ENCODE results near the gene GSTA4. TPM values are rescaled to one million over a fixed set of nuclear protein-coding genes. Genes with fewer than 3 reads are reported as not detected.
A peak's percentile ranks its signal among the peaks of the same experiment; 100 is the strongest.

GSTA4 gene
- total and polyA plus RNA-seq, 2 of the 13 experiments (the other 11 are each of a cell fraction or from before 2014, with no cell fraction given): 34.1 to 53.6 TPM

DNA sequence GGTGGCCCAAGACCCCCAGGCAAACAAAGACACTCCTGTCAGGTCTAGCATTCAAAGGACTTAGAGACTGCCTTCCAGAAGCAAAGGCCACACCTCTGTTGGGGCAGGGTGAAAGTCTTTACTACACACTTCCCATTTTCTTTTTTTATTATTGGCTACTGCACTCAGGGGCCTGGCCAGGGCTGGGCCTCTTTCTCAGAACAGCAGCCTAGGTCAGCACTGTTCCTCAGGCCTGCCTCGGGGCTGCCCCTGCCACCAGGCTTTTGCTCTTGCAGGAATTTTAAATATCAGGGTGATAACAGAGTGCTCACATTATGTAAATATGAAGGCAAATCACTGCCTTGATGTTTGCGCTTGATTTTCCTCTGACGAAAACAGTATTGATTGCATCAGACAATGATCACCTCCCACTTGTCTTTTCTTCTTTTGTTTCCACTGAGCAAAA is 18.5 kb downstream of the GSTA4 start:
- no peak for DNase-seq (ENCODE audit: low spot score)
- Histone ChIP-seq H3K4me1 (ENCODE audit: insufficient read depth, low read length) (peaks cover 23% of the 10 kb centered on the region), H3K36me3 (replicated peaks in 1 of 2; ENCODE audit: control insufficient read depth in 1 of 2, insufficient read depth in 2 of 2, low read length in 2 of 2) (no peaks in the 10 kb centered on the region), H2AFZ (ENCODE audit: low read length) (no peak overlapping the region), H3K9me3 (ENCODE audit: low read length) (no peaks in the 10 kb centered on the region), H3K27ac (ENCODE audit: extremely low read length, insufficient read depth, low read length) (no peak overlapping the region), H3K79me2 (ENCODE audit: insufficient read depth, low read length) (no peaks in the 10 kb centered on the region), H4K20me1 (ENCODE audit: insufficient read depth, low read length) (no peaks in the 10 kb centered on the region), H3K4me2 (ENCODE audit: low read depth, low read length) (no peak overlapping the region), H3K27me3 (ENCODE audit: control insufficient read depth in 1 of 2, insufficient read depth in 2 of 2, low read length in 2 of 2) (no peaks in the 10 kb centered on the region), H3K9ac (ENCODE audit: insufficient read depth, low read depth, low read length) (no peak overlapping the region), H3K4me3 (replicated peaks in 1 of 3; ENCODE audit: insufficient read depth in 1 of 3, low read depth in 2 of 3, low read length in 3 of 3) (no peak overlapping the region)
- no peak for FAIRE-seq
- BruUV-seq (replicated peaks): no TSS peak
- peak; percentile 69 for ATAC-seq
- in situ Hi-C loops (cut with HindIII; ENCODE audit: extremely low pct_ligation_motif_present, low pct_unique_long_range_greater_than_20kb) (no loop called here), intact Hi-C loops (cut with micrococcal nuclease; ENCODE audit: unreplicated experiment) (no loop called here)
- CTCF ChIA-PET (ENCODE audit: low intra/inter-chr PET ratio, low total read pairs): no interaction called here
- 51% methylated on average over 3 of the region's 3 CpGs for WGBS (ENCODE audit: low lambda C conversion rate)
- POLR2A ChIA-PET: no interaction called here
- TF ChIP-seq ZFY (CRISPR knock-in tag; IDR thresholded peaks at IDR 0.05) (no peak), ZNF652 (CRISPR knock-in tag; IDR thresholded peaks at IDR 0.05; ENCODE audit: borderline replicate concordance, low read depth) (no peak), RFX1 (IDR thresholded peaks at IDR 0.05) (no peak), TARDBP (CRISPR knock-in tag; IDR thresholded peaks at IDR 0.05) (no peak), HDAC6 (IDR thresholded peaks at IDR 0.05; ENCODE audit: low read depth, low read length) (no peak), MED8 (CRISPR knock-in tag; IDR thresholded peaks at IDR 0.05; ENCODE audit: insufficient replicate concordance) (no peak), ZSCAN21 (CRISPR knock-in tag; IDR thresholded peaks at IDR 0.05; ENCODE audit: borderline replicate concordance) (no peak), DNMT1 (CRISPR knock-in tag; IDR thresholded peaks at IDR 0.05) (no peak), ZNF260 (CRISPR knock-in tag; IDR thresholded peaks at IDR 0.05; ENCODE audit: borderline replicate concordance, low read depth) (no peak), ZZZ3 (CRISPR knock-in tag; IDR thresholded peaks at IDR 0.05; ENCODE audit: borderline replicate concordance) (no peak), ZBTB7A (CRISPR knock-in tag; IDR thresholded peaks at IDR 0.05) (no peak), ZNF589 (CRISPR knock-in tag; conservative IDR thresholded peaks at IDR 0.05) (no peak), KDM5B (CRISPR knock-in tag; IDR thresholded peaks at IDR 0.05; ENCODE audit: borderline replicate concordance) (no peak)
- TF ChIP-seq, protein P1, sequence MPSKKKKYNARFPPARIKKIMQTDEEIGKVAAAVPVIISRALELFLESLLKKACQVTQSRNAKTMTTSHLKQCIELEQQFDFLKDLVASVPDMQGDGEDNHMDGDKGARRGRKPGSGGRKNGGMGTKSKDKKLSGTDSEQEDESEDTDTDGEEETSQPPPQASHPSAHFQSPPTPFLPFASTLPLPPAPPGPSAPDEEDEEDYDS (CRISPR knock-in tag; IDR thresholded peaks at IDR 0.05): no peak
- TF ChIP-seq, protein P2, sequence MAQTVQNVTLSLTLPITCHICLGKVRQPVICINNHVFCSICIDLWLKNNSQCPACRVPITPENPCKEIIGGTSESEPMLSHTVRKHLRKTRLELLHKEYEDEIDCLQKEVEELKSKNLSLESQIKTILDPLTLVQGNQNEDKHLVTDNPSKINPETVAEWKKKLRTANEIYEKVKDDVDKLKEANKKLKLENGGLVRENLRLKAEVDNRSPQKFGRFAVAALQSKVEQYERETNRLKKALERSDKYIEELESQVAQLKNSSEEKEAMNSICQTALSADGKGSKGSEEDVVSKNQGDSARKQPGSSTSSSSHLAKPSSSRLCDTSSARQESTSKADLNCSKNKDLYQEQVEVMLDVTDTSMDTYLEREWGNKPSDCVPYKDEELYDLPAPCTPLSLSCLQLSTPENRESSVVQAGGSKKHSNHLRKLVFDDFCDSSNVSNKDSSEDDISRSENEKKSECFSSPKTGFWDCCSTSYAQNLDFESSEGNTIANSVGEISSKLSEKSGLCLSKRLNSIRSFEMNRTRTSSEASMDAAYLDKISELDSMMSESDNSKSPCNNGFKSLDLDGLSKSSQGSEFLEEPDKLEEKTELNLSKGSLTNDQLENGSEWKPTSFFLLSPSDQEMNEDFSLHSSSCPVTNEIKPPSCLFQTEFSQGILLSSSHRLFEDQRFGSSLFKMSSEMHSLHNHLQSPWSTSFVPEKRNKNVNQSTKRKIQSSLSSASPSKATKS (CRISPR knock-in tag; IDR thresholded peaks at IDR 0.05): no peak
- TF ChIP-seq, protein P3, sequence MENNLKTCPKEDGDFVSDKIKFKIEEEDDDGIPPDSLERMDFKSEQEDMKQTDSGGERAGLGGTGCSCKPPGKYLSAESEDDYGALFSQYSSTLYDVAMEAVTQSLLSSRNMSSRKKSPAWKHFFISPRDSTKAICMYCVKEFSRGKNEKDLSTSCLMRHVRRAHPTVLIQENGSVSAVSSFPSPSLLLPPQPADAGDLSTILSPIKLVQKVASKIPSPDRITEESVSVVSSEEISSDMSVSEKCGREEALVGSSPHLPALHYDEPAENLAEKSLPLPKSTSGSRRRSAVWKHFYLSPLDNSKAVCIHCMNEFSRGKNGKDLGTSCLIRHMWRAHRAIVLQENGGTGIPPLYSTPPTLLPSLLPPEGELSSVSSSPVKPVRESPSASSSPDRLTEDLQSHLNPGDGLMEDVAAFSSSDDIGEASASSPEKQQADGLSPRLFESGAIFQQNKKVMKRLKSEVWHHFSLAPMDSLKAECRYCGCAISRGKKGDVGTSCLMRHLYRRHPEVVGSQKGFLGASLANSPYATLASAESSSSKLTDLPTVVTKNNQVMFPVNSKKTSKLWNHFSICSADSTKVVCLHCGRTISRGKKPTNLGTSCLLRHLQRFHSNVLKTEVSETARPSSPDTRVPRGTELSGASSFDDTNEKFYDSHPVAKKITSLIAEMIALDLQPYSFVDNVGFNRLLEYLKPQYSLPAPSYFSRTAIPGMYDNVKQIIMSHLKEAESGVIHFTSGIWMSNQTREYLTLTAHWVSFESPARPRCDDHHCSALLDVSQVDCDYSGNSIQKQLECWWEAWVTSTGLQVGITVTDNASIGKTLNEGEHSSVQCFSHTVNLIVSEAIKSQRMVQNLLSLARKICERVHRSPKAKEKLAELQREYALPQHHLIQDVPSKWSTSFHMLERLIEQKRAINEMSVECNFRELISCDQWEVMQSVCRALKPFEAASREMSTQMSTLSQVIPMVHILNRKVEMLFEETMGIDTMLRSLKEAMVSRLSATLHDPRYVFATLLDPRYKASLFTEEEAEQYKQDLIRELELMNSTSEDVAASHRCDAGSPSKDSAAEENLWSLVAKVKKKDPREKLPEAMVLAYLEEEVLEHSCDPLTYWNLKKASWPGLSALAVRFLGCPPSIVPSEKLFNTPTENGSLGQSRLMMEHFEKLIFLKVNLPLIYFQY (CRISPR knock-in tag; IDR thresholded peaks at IDR 0.05; ENCODE audit: borderline replicate concordance): no peak
- TF ChIP-seq, protein P4, sequence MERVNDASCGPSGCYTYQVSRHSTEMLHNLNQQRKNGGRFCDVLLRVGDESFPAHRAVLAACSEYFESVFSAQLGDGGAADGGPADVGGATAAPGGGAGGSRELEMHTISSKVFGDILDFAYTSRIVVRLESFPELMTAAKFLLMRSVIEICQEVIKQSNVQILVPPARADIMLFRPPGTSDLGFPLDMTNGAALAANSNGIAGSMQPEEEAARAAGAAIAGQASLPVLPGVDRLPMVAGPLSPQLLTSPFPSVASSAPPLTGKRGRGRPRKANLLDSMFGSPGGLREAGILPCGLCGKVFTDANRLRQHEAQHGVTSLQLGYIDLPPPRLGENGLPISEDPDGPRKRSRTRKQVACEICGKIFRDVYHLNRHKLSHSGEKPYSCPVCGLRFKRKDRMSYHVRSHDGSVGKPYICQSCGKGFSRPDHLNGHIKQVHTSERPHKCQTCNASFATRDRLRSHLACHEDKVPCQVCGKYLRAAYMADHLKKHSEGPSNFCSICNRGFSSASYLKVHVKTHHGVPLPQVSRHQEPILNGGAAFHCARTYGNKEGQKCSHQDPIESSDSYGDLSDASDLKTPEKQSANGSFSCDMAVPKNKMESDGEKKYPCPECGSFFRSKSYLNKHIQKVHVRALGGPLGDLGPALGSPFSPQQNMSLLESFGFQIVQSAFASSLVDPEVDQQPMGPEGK (CRISPR knock-in tag; IDR thresholded peaks at IDR 0.05): no peak
